ENCODE data around the gene SRPK3.

The SRPK3 gene

GRCh38 chrX:153769158-153769864, 11.5 kb upstream of the SRPK3 start:
- TF ChIP-seq, protein P1, sequence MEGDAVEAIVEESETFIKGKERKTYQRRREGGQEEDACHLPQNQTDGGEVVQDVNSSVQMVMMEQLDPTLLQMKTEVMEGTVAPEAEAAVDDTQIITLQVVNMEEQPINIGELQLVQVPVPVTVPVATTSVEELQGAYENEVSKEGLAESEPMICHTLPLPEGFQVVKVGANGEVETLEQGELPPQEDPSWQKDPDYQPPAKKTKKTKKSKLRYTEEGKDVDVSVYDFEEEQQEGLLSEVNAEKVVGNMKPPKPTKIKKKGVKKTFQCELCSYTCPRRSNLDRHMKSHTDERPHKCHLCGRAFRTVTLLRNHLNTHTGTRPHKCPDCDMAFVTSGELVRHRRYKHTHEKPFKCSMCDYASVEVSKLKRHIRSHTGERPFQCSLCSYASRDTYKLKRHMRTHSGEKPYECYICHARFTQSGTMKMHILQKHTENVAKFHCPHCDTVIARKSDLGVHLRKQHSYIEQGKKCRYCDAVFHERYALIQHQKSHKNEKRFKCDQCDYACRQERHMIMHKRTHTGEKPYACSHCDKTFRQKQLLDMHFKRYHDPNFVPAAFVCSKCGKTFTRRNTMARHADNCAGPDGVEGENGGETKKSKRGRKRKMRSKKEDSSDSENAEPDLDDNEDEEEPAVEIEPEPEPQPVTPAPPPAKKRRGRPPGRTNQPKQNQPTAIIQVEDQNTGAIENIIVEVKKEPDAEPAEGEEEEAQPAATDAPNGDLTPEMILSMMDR (IDR thresholded peaks at IDR 0.05; ENCODE audit: low read depth, low read length), result no peak
- Histone ChIP-seq H3K4me1 (peaks cover 12% of the 10 kb centered on the region), H3K36me3 (no peaks in the 10 kb centered on the region), H3K27me3 (no peaks in the 10 kb centered on the region), H3K4me3 (ENCODE audit: low read depth, low read length) (no peak overlapping the region), H3K9me3 (no peaks in the 10 kb centered on the region)
- no peak for DNase-seq

GRCh38 chrX:153769865-153770600, 10.8 kb upstream of the SRPK3 start:
- Histone ChIP-seq H3K4me1 (peaks cover 10% of the 10 kb centered on the region), H3K36me3 (no peaks in the 10 kb centered on the region), H3K9me3 (no peaks in the 10 kb centered on the region), H3K27me3 (no peaks in the 10 kb centered on the region), H3K4me3 (ENCODE audit: low read depth, low read length) (no peak overlapping the region)
- DNase-seq, result no peak
- TF ChIP-seq, protein P1 (IDR thresholded peaks at IDR 0.05; ENCODE audit: low read depth, low read length), result no peak

- no peaks in the 10 kb centered on the region for H3K9me3 ChIP-seq
- TF ChIP-seq, protein P1 (IDR thresholded peaks at IDR 0.05; ENCODE audit: low read depth, low read length), result no peak
- H3K4me1 ChIP-seq, result peaks cover 5% of the 10 kb centered on the region; the same call in 1 of the 2 replicates
- no peaks in the 10 kb centered on the region for H3K36me3 ChIP-seq
- H3K27me3 ChIP-seq, result no peaks in the 10 kb centered on the region
- DNase-seq, result no peak
- H3K4me3 ChIP-seq (ENCODE audit: low read depth, low read length), result no peak overlapping the region
Measured at GRCh38 chrX:153770601-153771414, 10.0 kb upstream of the SRPK3 start.

GRCh38 chrX:153771415-153772315, 9.2 kb upstream of the SRPK3 start:
- DNase-seq, result no peak
- Histone ChIP-seq H3K36me3 (no peaks in the 10 kb centered on the region), H3K4me3 (ENCODE audit: low read depth, low read length) (no peak overlapping the region), H3K27me3 (no peaks in the 10 kb centered on the region), H3K4me1 (peaks cover 4% of the 10 kb centered on the region; the same call in 1 of the 2 replicates), H3K9me3 (no peaks in the 10 kb centered on the region)
- TF ChIP-seq, protein P1 (IDR thresholded peaks at IDR 0.05; ENCODE audit: low read depth, low read length), result no peak

DNA sequence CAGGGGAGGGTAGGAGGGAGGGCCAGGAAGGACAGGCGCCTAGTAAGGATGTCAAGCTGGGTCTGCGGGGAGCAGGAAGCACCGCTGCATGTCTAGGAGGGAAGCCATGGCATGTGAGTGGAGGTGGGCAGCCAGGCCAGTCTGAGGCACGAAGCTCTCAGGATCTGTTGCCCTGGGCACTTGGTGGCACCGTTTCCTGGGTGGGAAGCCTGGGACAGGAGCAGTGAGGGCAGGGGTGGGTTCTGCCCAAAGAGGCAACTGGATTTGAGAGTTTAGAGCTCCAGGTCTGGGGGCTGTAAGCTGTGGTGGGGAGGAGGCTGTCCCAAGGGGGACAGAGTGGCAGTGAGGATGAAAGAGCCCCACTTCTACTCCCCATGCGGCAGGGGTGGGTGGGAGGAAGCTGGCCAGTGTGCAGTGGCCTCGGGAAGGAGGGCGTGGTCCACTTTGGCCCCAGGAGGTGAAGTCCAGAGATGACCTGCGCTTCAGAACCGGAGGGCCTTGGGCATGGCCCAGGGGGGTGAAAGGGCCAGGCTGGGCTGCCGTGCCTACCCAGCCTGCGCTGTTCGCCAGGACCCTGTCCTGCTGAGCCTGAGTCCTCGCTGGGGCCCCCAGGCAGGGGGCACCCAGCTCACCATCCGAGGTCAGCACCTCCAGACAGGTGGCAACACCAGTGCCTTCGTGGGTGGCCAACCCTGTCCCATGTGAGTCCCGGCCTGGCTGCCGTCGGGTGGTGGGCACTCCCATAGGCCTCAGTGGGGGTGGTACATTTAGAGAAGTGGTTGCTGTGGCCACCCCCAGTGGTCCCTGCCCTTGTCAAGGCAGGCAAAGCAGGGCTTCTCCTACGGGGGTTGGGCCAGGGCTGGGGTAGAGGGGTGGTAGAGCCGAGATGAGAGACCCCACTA, 8.3 kb upstream of the SRPK3 start:
- TF ChIP-seq, protein P1 (IDR thresholded peaks at IDR 0.05; ENCODE audit: low read depth, low read length), result no peak
- Histone ChIP-seq H3K4me1 (no peaks in the 10 kb centered on the region), H3K9me3 (no peaks in the 10 kb centered on the region), H3K36me3 (no peaks in the 10 kb centered on the region), H3K4me3 (ENCODE audit: low read depth, low read length) (no peak overlapping the region), H3K27me3 (no peaks in the 10 kb centered on the region)
- DNase-seq, result no peak

Data from BE2C (cell line).